Mucosa of rectum (tissue), 2 donors: ENCODE data around the gene SLFN5.
"Not testable (repeated sequence)": the region's sequence is repeated elsewhere in the genome, so short reads cannot be mapped to it uniquely, and the experiment has no call there.

Experiments
- H3K27ac ChIP-seq, 2 donors: one replicate each; pipeline ENCODE4 v1.7.0; 2013; ENCODE audit warnings: inconsistent platforms in 2 of 2, low read depth in 2 of 2, low read length in 2 of 2
- H3K27me3 ChIP-seq, 2 donors: one replicate each; pipeline ENCODE4 v1.7.0; 2013; ENCODE audit warnings: low read length in 2 of 2; ENCODE audit not compliant: control insufficient read depth in 2 of 2, insufficient read depth in 2 of 2
- H3K36me3 ChIP-seq, 2 donors: one replicate each; pipeline ENCODE4 v1.7.0; 2013; ENCODE audit warnings: low read length in 2 of 2; ENCODE audit not compliant: control insufficient read depth in 2 of 2, insufficient read depth in 2 of 2
- H3K4me1 ChIP-seq, 2 donors: one replicate each; pipeline ENCODE4 v1.7.0; 2013; ENCODE audit warnings: low read length in 2 of 2, mild to moderate bottlenecking in 1 of 2; ENCODE audit not compliant: control insufficient read depth in 2 of 2, insufficient read depth in 2 of 2
- H3K4me3 ChIP-seq, 2 donors: one replicate each; pipeline ENCODE4 v1.7.0; 2013; ENCODE audit warnings: low read length in 2 of 2
- H3K9ac ChIP-seq, 2 donors: one replicate each; pipeline ENCODE4 v1.7.0; 2013; ENCODE audit warnings: low read length in 2 of 2, low read depth in 1 of 2, mild to moderate bottlenecking in 1 of 2
- H3K9me3 ChIP-seq, 2 donors: one replicate each; pipeline ENCODE4 v1.7.0; 2013; ENCODE audit warnings: low read length in 2 of 2; ENCODE audit not compliant: control insufficient read depth in 2 of 2
- donor health status: healthy.
- donor health status: Normal muscosa, but diverticular disease.

The SLFN5 gene

DNA sequence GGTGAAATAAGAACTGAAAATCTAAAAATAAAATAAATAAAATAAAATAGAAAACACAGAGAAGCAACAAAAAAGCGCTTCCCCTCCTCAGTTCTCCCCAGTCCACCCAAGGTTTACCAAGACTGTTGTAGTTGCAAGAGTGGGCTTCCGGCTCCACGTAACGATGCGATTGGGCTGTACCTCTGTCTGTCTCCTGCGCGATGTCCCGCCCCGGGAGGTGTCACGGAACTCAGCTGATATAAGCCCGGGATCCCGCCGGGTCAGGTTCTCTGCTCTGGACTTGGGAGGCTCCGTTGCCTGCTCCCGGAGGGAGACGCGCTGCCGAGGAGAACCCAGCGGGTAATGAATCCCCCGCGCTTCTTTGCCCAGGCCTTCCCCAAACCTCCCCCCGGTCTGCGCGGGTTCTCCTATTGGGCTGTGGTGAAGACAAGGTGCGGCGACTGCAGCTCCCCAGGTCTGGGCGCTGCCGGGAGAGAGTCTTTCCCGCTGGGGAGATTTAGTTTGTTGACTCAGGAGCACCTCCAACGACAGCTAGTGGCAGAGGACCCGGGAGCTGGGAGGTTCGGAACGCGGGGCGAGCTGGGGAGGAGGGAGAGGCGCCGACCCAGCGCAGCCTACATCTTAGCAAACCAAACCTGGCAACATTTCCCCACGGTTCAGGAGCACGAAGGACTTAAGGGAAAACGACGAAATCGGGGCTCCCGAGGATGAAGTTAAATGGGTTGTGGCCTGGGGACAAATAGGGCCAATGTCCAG lies at the start of gene SLFN5:
Gene SLFN5 (plus strand): TSS at position 268 of the 756 bp plus-strand sequence. CDS start 15,619 bp downstream, outside the sequence.
- Histone ChIP-seq H3K27ac (peak within 1 kb of the TSS; percentile 92 to 93), H3K9ac (peak within 1 kb of the TSS; percentile 91), H3K9me3 (no peaks in the 10 kb centered on the region), H3K27me3 (no peaks in the 10 kb centered on the region), H3K4me3 (peak within 1 kb of the TSS; percentile 86 to 92), H3K36me3 (no peaks in the 10 kb centered on the region), H3K4me1 (peaks cover 12 to 23% of the 10 kb centered on the region in 2 donors)

- H3K36me3 ChIP-seq, H3K9ac ChIP-seq, H3K27ac ChIP-seq, H3K27me3 ChIP-seq, H3K4me1 ChIP-seq, H3K9me3 ChIP-seq, H3K4me3 ChIP-seq: not testable (repeated sequence)
Measured at GRCh38 chr17:35194001-35194400, 48.9 kb upstream of the SLFN5 start, which contains the start of gene SLC35G3. TSS of gene SLC35G3 (minus strand) at chr17:35194393. CDS start at chr17:35194307, 86 bp downstream.

GRCh38 chr17:35195062-35195461 lies 47.8 kb upstream of the SLFN5 start:
- H3K9me3 ChIP-seq, H3K27me3 ChIP-seq, H3K4me1 ChIP-seq, H3K36me3 ChIP-seq, H3K9ac ChIP-seq, H3K27ac ChIP-seq, H3K4me3 ChIP-seq: not testable (repeated sequence)

- H3K9ac ChIP-seq, H3K9me3 ChIP-seq, H3K4me1 ChIP-seq, H3K27me3 ChIP-seq, H3K27ac ChIP-seq, H3K4me3 ChIP-seq, H3K36me3 ChIP-seq: not testable (repeated sequence)
Measured at GRCh38 chr17:35202582-35202981, 40.3 kb upstream of the SLFN5 start.

DNA sequence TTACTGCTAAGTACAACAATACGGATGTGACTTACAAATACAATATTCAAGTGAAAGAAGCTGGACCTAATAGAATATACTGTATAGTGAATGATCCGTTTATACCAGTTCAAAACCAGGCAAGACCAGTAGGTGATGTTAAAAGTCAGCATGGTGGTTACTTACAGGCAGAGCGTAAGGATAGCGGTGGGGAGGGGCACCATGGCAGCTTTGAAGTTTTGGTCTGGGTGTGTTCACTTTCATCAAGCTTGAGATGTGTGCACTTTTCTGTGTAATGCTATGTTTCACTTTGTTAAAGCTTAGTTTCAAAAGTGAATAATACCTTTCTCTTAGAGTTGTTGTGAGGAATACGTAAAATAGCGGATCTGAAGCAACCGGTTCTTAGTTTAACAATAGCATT lies 32.1 kb upstream of the SLFN5 start:
- Histone ChIP-seq H3K27ac (no peak overlapping the region), H3K9me3 (no peaks in the 10 kb centered on the region), H3K36me3 (no peaks in the 10 kb centered on the region), H3K4me3 (no peak overlapping the region), H3K4me1 (peaks cover 0 to 3% of the 10 kb centered on the region in 2 donors), H3K27me3 (no peaks in the 10 kb centered on the region), H3K9ac (no peak overlapping the region)

DNA sequence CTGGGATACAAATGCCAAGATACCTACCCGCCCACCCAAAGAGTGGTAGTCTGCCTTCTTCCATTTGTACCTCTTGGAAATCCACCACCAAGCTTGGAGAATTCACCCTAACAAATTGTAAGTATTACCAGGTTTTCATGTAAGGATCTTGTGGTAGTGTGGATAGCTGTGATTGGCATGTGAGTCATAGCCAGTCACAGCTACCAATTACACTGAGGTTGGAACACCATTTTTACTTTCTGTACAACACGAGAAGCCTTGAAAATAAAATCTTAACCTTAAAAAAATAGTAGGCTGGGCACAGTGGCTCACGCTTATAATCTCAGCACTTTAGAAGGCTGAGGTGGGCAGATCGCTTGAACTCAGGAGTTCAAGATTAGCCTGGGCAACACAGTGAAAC lies 30.2 kb upstream of the SLFN5 start:
- H3K9ac ChIP-seq: no peak overlapping the region
- no peaks in the 10 kb centered on the region for H3K36me3 ChIP-seq
- H3K9me3 ChIP-seq: no peaks in the 10 kb centered on the region
- no peak overlapping the region for H3K27ac ChIP-seq
- H3K4me3 ChIP-seq: no peak overlapping the region
- H3K27me3 ChIP-seq: no peaks in the 10 kb centered on the region
- peaks cover 0 to 3% of the 10 kb centered on the region in 2 donors for H3K4me1 ChIP-seq

DNA sequence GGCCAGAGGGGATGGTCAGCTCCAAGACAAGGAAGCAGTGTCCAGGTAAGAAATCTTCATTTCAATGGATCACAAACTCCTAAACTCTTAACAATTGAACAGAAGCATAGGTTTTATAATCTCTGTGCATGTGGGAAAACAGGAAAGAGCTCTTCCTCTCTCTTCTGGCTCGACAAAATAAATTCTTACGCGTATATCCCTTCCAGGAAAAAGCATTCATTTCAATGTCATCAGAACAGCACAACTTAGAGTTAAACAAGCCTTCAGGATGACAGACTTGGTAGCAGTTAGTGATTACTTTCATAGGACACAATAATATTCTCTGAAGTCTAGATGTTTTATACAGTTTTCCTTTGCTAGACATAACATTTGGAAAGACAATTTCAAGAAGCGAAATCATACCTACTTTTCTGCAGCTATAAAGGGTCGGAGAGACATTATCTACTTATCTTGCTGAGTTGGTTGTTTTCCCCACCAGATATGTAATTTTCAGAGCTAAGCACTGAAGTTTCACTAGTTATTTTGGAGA lies 29.4 kb upstream of the SLFN5 start:
- H3K27ac ChIP-seq: peak overlapping the region in 1 of 2 donors; percentile 38
- peaks cover 0 to 3% of the 10 kb centered on the region in 2 donors for H3K4me1 ChIP-seq

GRCh38 chr17:35214192-35214591 lies 28.7 kb upstream of the SLFN5 start:
- Histone ChIP-seq H3K27me3 (no peaks in the 10 kb centered on the region), H3K9ac (no peak overlapping the region), H3K9me3 (no peaks in the 10 kb centered on the region), H3K27ac (peak overlapping the region; percentile 38 to 44), H3K4me1 (peaks cover 0 to 3% of the 10 kb centered on the region in 2 donors), H3K4me3 (no peak overlapping the region), H3K36me3 (no peaks in the 10 kb centered on the region)

More for the DNA sequence above, 29.4 kb upstream of the SLFN5 start:
- H3K9me3 ChIP-seq: no peaks in the 10 kb centered on the region
- no peak overlapping the region for H3K9ac ChIP-seq
- H3K36me3 ChIP-seq: no peaks in the 10 kb centered on the region
- H3K27me3 ChIP-seq: no peaks in the 10 kb centered on the region
- no peak overlapping the region for H3K4me3 ChIP-seq

DNA sequence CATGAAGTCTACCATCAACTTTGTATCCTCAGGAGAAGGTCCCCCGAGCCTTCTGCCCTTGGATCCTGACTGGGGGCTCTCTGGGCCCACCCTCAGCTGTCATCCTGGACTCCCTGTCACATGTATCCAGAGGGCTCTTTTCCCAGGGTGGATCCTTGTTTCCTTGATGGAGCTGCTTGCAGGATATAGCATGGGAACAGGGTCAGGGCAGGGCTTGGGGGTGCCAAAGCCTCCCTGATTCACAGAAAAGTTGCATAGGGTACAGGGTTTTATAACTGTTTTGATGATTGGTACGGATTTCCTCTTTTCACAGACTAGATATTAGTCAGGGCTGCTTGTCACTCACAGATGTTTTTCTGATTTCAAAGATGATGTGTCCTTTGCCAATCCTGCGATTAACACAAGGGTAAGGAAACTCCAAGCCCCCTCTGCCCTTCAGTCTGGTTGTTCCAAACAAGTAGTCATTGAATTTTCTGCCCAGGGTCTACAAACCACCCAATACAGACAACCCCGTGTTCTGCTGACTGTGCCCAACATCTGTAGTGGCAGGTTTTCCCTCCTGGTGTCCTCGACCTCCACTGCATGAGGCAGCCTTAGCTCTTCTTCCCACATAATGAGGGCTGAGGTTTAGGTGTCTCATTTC lies 28.1 kb upstream of the SLFN5 start:
- no peaks in the 10 kb centered on the region for H3K27me3 ChIP-seq
- no peaks in the 10 kb centered on the region for H3K36me3 ChIP-seq
- H3K9me3 ChIP-seq: no peaks in the 10 kb centered on the region
- H3K27ac ChIP-seq: peak overlapping the region; percentile 44 to 66
- no peak overlapping the region for H3K9ac ChIP-seq
- H3K4me1 ChIP-seq: peaks cover 0 to 3% of the 10 kb centered on the region in 2 donors
- H3K4me3 ChIP-seq: no peak overlapping the region

DNA sequence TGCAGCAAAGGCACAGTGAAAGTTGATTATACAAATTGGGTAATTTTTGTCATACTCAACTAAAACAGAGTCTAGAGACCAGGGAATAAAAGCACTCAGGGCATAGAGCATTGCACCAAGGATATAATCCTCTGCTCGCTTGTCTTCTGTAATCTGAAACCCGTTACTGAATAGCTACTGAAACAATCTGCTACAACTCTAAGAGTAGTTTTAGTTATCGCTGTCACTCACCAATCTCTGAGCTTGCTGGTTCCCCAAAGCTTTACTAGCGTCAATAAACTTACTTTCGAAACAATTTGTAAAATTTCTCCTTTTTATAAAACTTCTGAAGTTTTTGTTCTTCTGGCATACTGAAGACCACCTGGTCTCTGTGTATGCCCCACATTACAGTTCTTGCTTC lies 25.8 kb upstream of the SLFN5 start:
- H3K4me3 ChIP-seq: no peak overlapping the region
- H3K36me3 ChIP-seq: no peaks in the 10 kb centered on the region
- H3K9me3 ChIP-seq: no peaks in the 10 kb centered on the region
- peaks cover 0 to 3% of the 10 kb centered on the region in 2 donors for H3K4me1 ChIP-seq
- no peak overlapping the region for H3K27ac ChIP-seq
- no peak overlapping the region for H3K9ac ChIP-seq
- H3K27me3 ChIP-seq: no peaks in the 10 kb centered on the region
